Adrenal gland (tissue), 12 donors: ENCODE measurements around the gene BTBD18. TPM values are rescaled to one million over a fixed set of nuclear protein-coding genes. Genes with fewer than 3 reads are reported as not detected.

Experiments used
- DNase-seq, 7 donors: peaks; one replicate each; pipeline ENCODE4 v3.0.0-alpha.2; 2019 to 2020
- H3K27ac ChIP-seq, 5 donors: fragments of 200-600 bp; sonication (generic) in 4 of 5; 1 replicate in 3 of 5; 2 replicates in 2 of 5; pipeline versions ENCODE4 v1.5.1 to v1.8.0; 2016 to 2020; ENCODE audit warnings: mild to moderate bottlenecking in 1 of 5
- H3K27me3 ChIP-seq: fragments of 200-600 bp; 2 replicates; pipeline ENCODE4 v1.8.0; 2021
- H3K36me3 ChIP-seq, 2 donors: fragments of 200-600 bp; replicated peaks in 1 of 2; 1 replicate in 1 of 2; 2 replicates in 1 of 2; pipeline versions ENCODE4 v1.5.1 to v1.8.0; 2018 to 2022
- H3K4me1 ChIP-seq, 2 donors: fragments of 200-600 bp; replicated peaks in 1 of 2; 1 replicate in 1 of 2; 2 replicates in 1 of 2; pipeline versions ENCODE4 v1.5.1 to v1.8.0; 2018 to 2021
- H3K4me3 ChIP-seq, 4 donors: fragments of 200-600 bp; sonication (generic) in 3 of 4; one replicate each; pipeline ENCODE4 v1.5.1; 2016 to 2018
- H3K9me3 ChIP-seq, 3 donors: fragments of 200-600 bp; sonication (generic) in 1 of 3; replicated peaks in 1 of 3; 1 replicate in 2 of 3; 2 replicates in 1 of 3; pipeline versions ENCODE4 v1.5.1 to v1.8.0; 2016 to 2021
- CTCF ChIP-seq, 6 experiments: fragments of 450-650 bp in 4 of 6; fragments of 200-600 bp in 2 of 6; sonication (generic) in 1 of 6; IDR thresholded peaks; 1 replicate in 5 of 6; 2 replicates in 1 of 6; pipeline versions ENCODE4 v1.5.1 to v1.8.0; 2016 to 2021; ENCODE audit warnings: antibody characterized with exemption in 6 of 6, mild to moderate bottlenecking in 2 of 6, moderate library complexity in 1 of 6
- POLR2A ChIP-seq, 2 donors: fragments of 450-650 bp; IDR thresholded peaks; one replicate each; pipeline ENCODE4 v1.6.1; 2017; ENCODE audit warnings: antibody characterized with exemption in 2 of 2, mild to moderate bottlenecking in 2 of 2, moderate library complexity in 1 of 2
- WGBS, 4 donors: extraction: QIAGEN DNeasy Blood & Tissue Kit in 2 of 4; methylation state at CpG; one replicate each; pipeline versions ENCODE4 v1.1.5 to v1.1.7; 2013 to 2017; 5-methylcytosine and 5-hydroxymethylcytosine counted together
- intact Hi-C, 2 donors: fragments of 100-400 bp; cut with DNase I; formaldehyde crosslinking; loops; one replicate each; pipeline versions ENCODE4 v1.14.1 to v1.15.0; 2022 to 2023
- polyA plus RNA-seq, 3 donors: library from polyadenylated mRNA; stranded (reverse); fragments of 200-250 nt in 2 of 3; fragments of 350-450 nt in 1 of 3; fragmentation: Illumina TruSeq in 1 of 3; extraction: RNeasy Lipid Tissue Mini Kit (QIAGEN cat#74804) in 1 of 3; gene quantifications; one replicate each; pipeline ENCODE4 v1.2.3, GENCODE V29; 2013 to 2014
- total RNA-seq, 9 donors: library from RNA; depleted of rRNA in 4 of 9; stranded (reverse); fragments of >200 nt in 4 of 9; fragments of 120-200 nt in 1 of 9; fragmentation: NEBNext Ultra II Directional in 1 of 9; extraction: Animal tissue kit (Norgen Biotek cat#: 25700) in 1 of 9; gene quantifications; one replicate each; pipeline versions ENCODE4 v1.1.0 to v1.2.4, GENCODE V29; 2013 to 2023
- donor health status: healthy with polysubstance abuse.
- donor health status: Bipolar disorder and iron deficiency.
- donor health status: DM: yes; HTN: yes; CAD: no.
- donor health status: DM: no; HTN: no; CAD: no.
- donor health status: DM: no; HTN: no; CAD: no.
- donor health status: DM: yes; HTN: yes; CAD: no.

The BTBD18 gene
- total and polyA plus RNA-seq, 12 donors = not detected

DNA sequence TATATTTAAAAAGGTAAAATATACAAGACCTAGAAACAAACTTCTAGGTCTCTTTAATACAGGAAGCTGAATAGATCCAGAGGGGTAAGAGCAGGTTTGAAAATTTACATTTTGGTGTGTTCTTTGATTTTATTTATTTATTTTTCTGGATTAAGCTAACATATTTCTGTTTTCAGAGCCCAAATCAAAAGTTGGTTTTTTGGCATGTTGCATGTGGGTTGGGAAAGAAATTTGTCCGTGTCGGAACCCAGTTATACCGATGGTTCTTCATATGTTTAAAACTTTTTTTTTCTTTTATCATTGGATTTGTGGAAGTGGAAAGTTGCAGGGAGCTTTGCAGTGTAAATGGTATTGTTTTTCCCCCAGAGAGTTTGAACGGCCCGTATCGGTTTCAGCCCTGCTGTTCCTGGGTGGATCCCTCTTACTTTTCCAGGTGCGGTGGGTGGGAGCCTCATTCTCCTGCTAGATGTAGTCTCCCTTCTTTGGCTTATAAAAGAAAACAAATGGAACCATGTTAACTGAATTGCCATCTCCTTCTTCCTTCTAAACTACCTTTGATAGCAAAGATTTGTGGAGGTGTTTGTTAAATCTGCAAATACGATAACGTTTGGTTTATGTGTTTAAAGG lies 10.7 kb upstream of the BTBD18 start:
- Histone ChIP-seq H3K27me3 (no peaks in the 10 kb centered on the region), H3K27ac (peak overlapping the region; percentile 77 to 94 (median 92)), H3K4me3 (peak overlapping the region; percentile 35 to 61 (median 48)), H3K36me3 (no peaks in the 10 kb centered on the region), H3K4me1 (peaks cover 27 to 36% of the 10 kb centered on the region in 2 donors), H3K9me3 (no peaks in the 10 kb centered on the region)
- DNase-seq = peak in 1 of 7 donors; percentile 18
- TF ChIP-seq CTCF (IDR thresholded peaks at IDR 0.05) = no peak
- no peak for TF ChIP-seq POLR2A (IDR thresholded peaks at IDR 0.05)
- intact Hi-C loops = no loop called here
- 0 to 3% (median 1%) methylated on average over 9 of the region's 9 CpGs for WGBS, 4 donors

DNA sequence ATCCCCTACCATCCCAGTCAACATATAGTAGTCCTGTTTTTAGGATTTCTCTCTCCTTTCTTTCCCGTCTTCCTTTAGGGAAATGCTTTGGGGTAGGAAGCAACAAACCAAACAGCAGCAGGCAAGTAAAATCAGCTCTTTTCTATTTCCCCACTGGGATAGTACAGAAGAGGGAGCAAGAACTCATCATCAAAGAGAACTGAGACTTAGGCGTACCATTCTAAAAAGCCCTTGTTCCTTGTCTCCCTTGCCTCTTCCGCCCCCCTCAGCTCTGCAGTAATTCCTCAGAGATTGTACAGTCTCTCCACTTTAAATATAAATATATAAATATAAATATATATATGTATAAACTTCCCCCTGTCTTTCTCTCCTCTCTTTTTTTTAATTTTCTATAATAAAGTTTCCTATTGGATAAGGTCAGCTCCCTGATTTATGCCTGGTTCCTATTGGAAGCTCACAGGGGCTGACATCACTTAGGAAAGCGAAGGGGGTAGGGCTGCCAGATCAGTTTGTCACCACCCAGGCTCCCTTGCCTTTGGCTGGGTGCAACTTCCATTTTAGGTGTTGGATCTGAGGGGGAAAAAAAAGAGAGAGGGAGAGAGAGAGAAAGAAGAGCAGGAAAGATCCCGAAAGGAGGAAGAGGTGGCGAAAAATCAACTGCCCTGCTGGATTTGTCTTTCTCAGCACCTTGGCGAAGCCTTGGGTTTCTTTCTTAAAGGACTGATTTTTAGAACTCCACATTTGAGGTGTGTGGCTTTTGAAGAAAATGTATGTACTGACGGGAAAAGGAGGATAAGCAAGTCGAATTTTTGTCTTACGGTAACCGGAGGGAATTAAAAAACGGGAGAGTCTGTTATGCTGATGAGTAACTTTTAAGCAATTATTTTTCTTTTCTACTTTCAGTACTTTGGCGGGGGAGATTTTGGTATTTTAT lies 9.9 kb upstream of the BTBD18 start, which contains the start of gene CTNND1:
TSS of gene CTNND1 (plus strand) at position 502 of the 934 bp plus-strand sequence. CDS start 29,677 bp downstream, outside the sequence.
- Histone ChIP-seq H3K27me3 (no peaks in the 10 kb centered on the region), H3K36me3 (no peaks in the 10 kb centered on the region), H3K9me3 (no peaks in the 10 kb centered on the region), H3K4me3 (peak within 1 kb of the TSS; percentile 35 to 61 (median 48)), H3K27ac (peak within 1 kb of the TSS; percentile 81 to 94 (median 92)), H3K4me1 (peaks cover 27 to 28% of the 10 kb centered on the region in 2 donors)
- intact Hi-C loops = no loop called here
- DNase-seq = peak; percentile 88 to 97 (median 95)
- WGBS, 4 donors = 3 to 6% (median 4%) methylated on average over 13 of the region's 13 CpGs
- peak; percentile 34 to 94 for TF ChIP-seq POLR2A (IDR thresholded peaks at IDR 0.05)
- TF ChIP-seq CTCF (IDR thresholded peaks at IDR 0.05) = peak in 2 of 6 experiments; percentile 21 to 25

- 86 to 90% (median 88%) methylated on average over 3 of the region's 3 CpGs for WGBS, 4 donors
Observed at GRCh38 chr11:57758174-57758573, 6.6 kb upstream of the BTBD18 start.

More at GRCh38 chr11:57758174-57758573, 6.6 kb upstream of the BTBD18 start:
- Histone ChIP-seq H3K27me3 (no peaks in the 10 kb centered on the region), H3K4me3 (no peak overlapping the region), H3K9me3 (no peaks in the 10 kb centered on the region), H3K27ac (no peak overlapping the region), H3K4me1 (peaks cover 0 to 5% of the 10 kb centered on the region in 2 donors), H3K36me3 (no peaks in the 10 kb centered on the region)
- DNase-seq = no peak
- no peak for TF ChIP-seq POLR2A (IDR thresholded peaks at IDR 0.05)
- no peak for TF ChIP-seq CTCF (IDR thresholded peaks at IDR 0.05)
- intact Hi-C loops = no loop called here
